ENCODE results near the gene LRRC75B. TPM values are rescaled to one million over a fixed set of nuclear protein-coding genes. Genes with fewer than 3 reads are reported as not detected.

LRRC75B gene
- total and polyA plus RNA-seq, 2 of the 8 experiments (the other 6 are each of a cell fraction or from before 2014, with no cell fraction given) = 12.2 to 26.6 TPM

- Histone ChIP-seq H3K27ac (ENCODE audit: low read depth, low read length) (no peak overlapping the region), H3K4me2 (ENCODE audit: insufficient read depth in 1 of 2, low read depth in 2 of 2, low read length in 2 of 2) (no peak overlapping the region), H2BK20ac (ENCODE audit: low read length) (no peak overlapping the region)
- TF ChIP-seq MAFK (IDR thresholded peaks at IDR 0.05; ENCODE audit: low read depth, low read length) (no peak), RBBP5 (IDR thresholded peaks at IDR 0.05; ENCODE audit: borderline replicate concordance, low read depth, low read length) (no peak), ZNF274 (IDR thresholded peaks at IDR 0.05; ENCODE audit: borderline replicate concordance, extremely low read depth, low read length) (no peak), ATF3 (IDR thresholded peaks at IDR 0.05; ENCODE audit: insufficient read depth, low read depth, low read length) (no peak), KDM5A (IDR thresholded peaks at IDR 0.05; ENCODE audit: low read length) (no peak), JUN (IDR thresholded peaks at IDR 0.05; ENCODE audit: low read depth, low read length) (no peak), SRF (IDR thresholded peaks at IDR 0.05; ENCODE audit: low read depth, low read length) (no peak), RFX5 (IDR thresholded peaks at IDR 0.05; ENCODE audit: borderline replicate concordance, low read depth, low read length) (no peak), CHD2 (IDR thresholded peaks at IDR 0.05; ENCODE audit: low read length) (no peak), BACH1 (IDR thresholded peaks at IDR 0.05; ENCODE audit: low read length) (no peak), CTBP2 (IDR thresholded peaks at IDR 0.05; ENCODE audit: borderline replicate concordance, insufficient read depth, insufficient read length, low read length) (no peak), TAF7 (optimal IDR thresholded peaks at IDR 0.05; ENCODE audit: borderline replicate concordance, low read depth, low read length) (no peak), TBP (IDR thresholded peaks at IDR 0.05; ENCODE audit: low read depth, low read length) (no peak), HDAC6 (IDR thresholded peaks at IDR 0.05; ENCODE audit: low read depth, low read length) (no peak)
These were observed 13.6 kb downstream of the LRRC75B start for GRCh38 chr22:24579258-24579601.

More at GRCh38 chr22:24579258-24579601, 13.6 kb downstream of the LRRC75B start:
- Histone ChIP-seq H3K79me2 (ENCODE audit: control insufficient read depth in 1 of 2, insufficient read depth in 2 of 2, low read length in 2 of 2) (no peaks in the 10 kb centered on the region), H4K20me1 (replicated peaks in 1 of 2; ENCODE audit: control insufficient read depth in 1 of 2, insufficient read depth in 2 of 2, low read length in 2 of 2) (peaks cover 0 to 1% of the 10 kb centered on the region in 2 experiments), H2AK5ac (ENCODE audit: low read depth, low read length) (no peak overlapping the region), H3K9ac (replicated peaks in 1 of 4; ENCODE audit: extremely low read depth in 1 of 4, low read depth in 3 of 4, low read length in 3 of 4) (no peak overlapping the region), H4K91ac (replicated peaks; ENCODE audit: insufficient read length, low read length) (no peak overlapping the region), H3K27me3 (replicated peaks in 1 of 4; ENCODE audit: control insufficient read depth in 3 of 4, extremely low read depth in 1 of 4, insufficient read depth in 3 of 4, low read length in 3 of 4) (no peaks in the 10 kb centered on the region), H3K36me3 (ENCODE audit: control insufficient read depth in 2 of 4, insufficient read depth in 4 of 4, low read length in 3 of 4) (peaks cover 2 to 8% (median 4%) of the 10 kb centered on the region in 4 experiments; a peak in 4 of 8 replicates), H3K14ac (ENCODE audit: insufficient read length) (no peak overlapping the region), H3K56ac (replicated peaks; ENCODE audit: insufficient read length, low read depth, low read length) (no peak overlapping the region), H4K5ac (ENCODE audit: insufficient read length, low read depth, low read length) (no peak overlapping the region), H2BK12ac (ENCODE audit: low read depth, low read length) (no peak overlapping the region), H3K18ac (ENCODE audit: extremely low read depth, low read length) (no peak overlapping the region), H3K4ac (replicated peaks; ENCODE audit: insufficient read length, low read depth, low read length) (no peak overlapping the region), H3K79me1 (ENCODE audit: low read depth, low read length) (no peaks in the 10 kb centered on the region), H2AFZ (ENCODE audit: low read length) (no peak overlapping the region), H2BK15ac (ENCODE audit: low read length) (no peak overlapping the region), H3K4me3 (ENCODE audit: extremely low read depth in 1 of 4, insufficient read depth in 2 of 4, low read depth in 3 of 4, low read length in 4 of 4) (no peak overlapping the region), H2BK5ac (ENCODE audit: low read depth, low read length) (no peak overlapping the region), H3K23ac (ENCODE audit: insufficient read length) (no peak overlapping the region), H2BK120ac (replicated peaks; ENCODE audit: low read depth, low read length) (no peak overlapping the region), H4K8ac (ENCODE audit: extremely low read depth, insufficient read depth, low read length) (no peak overlapping the region), H3K23me2 (ENCODE audit: low read depth, low read length) (no peaks in the 10 kb centered on the region), H3K4me1 (replicated peaks in 1 of 4; ENCODE audit: control insufficient read depth in 3 of 4, insufficient read depth in 4 of 4, low read length in 3 of 4) (no peaks in the 10 kb centered on the region; a peak in 1 of 7 replicates), H3K9me3 (ENCODE audit: insufficient read depth in 2 of 2, low read depth in 1 of 2, low read length in 1 of 2) (no peaks in the 10 kb centered on the region)
- CTCF ChIA-PET (ENCODE audit: partially characterized antibody) = interaction anchor here (0.7 kb wide), 1 partner anchor 9 kb away, joined by 3 read pairs; no protein-coding TSS in a partner anchor
- no peak for FAIRE-seq
- no peak for DNase-seq (ENCODE audit: low read depth in 1 of 2, low spot score in 2 of 2)
- POLR2A ChIA-PET (ENCODE audit: partially characterized antibody) = interaction anchor here (0.5 to 4.4 kb wide), 6 partner anchors 10 to 23 kb away, joined by 4 to 26 read pairs (median 5); partner anchors contain the start of genes LRRC75B and SNRPD3
- 83% methylated on average over 1 of the region's 1 CpG; no CpG with 5 or more reads in 1 of the 2 experiments for WGBS, 2 experiments (ENCODE audit: extremely low coverage in 1 of 2, insufficient coverage in 1 of 2, insufficient read length in 1 of 2, insufficient replicate concordance in 2 of 2, low coverage in 1 of 2, low lambda C conversion rate in 2 of 2, missing lambda C conversion rate in 1 of 2)
